Hepatocyte (in vitro differentiated cells): Measurements from ENCODE around the gene LRBA. TPM values are rescaled to one million over a fixed set of nuclear protein-coding genes. Genes with fewer than 3 reads are reported as not detected.
A peak's percentile ranks its signal among the peaks of the same experiment; 100 is the strongest.

Experiments
- DNase-seq: peaks from one replicate; pipeline ENCODE4 v3.0.0-alpha.2; 2016; ENCODE audit warnings: low spot score
- H2AFZ ChIP-seq: fragments of 200-600 bp; sonication (generic); 2 replicates; pipeline ENCODE4 v1.6.0; 2016; ENCODE audit warnings: antibody characterized with exemption, mild to moderate bottlenecking
- H3K27ac ChIP-seq: fragments of 200-600 bp; sonication (generic); 2 replicates; pipeline ENCODE4 v1.5.1; 2016; ENCODE audit warnings: mild to moderate bottlenecking
- H3K27me3 ChIP-seq: fragments of 200-600 bp; sonication (generic); 2 replicates; pipeline ENCODE4 v1.6.1; 2016
- H3K36me3 ChIP-seq: fragments of 200-600 bp; sonication (generic); replicated peaks from 2 replicates; pipeline ENCODE4 v1.5.1; 2016; ENCODE audit warnings: low read depth; ENCODE audit not compliant: insufficient read depth
- H3K4me1 ChIP-seq: fragments of 200-600 bp; sonication (generic); 2 replicates; pipeline ENCODE4 v1.5.1; 2016; ENCODE audit warnings: mild to moderate bottlenecking, moderate library complexity; ENCODE audit not compliant: insufficient read depth
- H3K4me2 ChIP-seq: fragments of 200-600 bp; sonication (generic); 2 replicates; pipeline ENCODE4 v1.6.0; 2016
- H3K4me3 ChIP-seq: fragments of 200-600 bp; sonication (generic); 2 replicates; pipeline ENCODE4 v1.5.1; 2016; ENCODE audit warnings: mild to moderate bottlenecking
- H3K79me2 ChIP-seq: fragments of 200-600 bp; sonication (generic); 2 replicates; pipeline ENCODE4 v1.6.0; 2017; ENCODE audit warnings: mild to moderate bottlenecking
- H3K9me2 ChIP-seq: fragments of 200-600 bp; sonication (generic); replicated peaks from 2 replicates; pipeline ENCODE4 v1.6.0; 2017; ENCODE audit warnings: mild to moderate bottlenecking; ENCODE audit not compliant: insufficient read depth
- H3K9me3 ChIP-seq: fragments of 200-600 bp; sonication (generic); 2 replicates; pipeline ENCODE4 v1.5.1; 2016; ENCODE audit warnings: low read depth, mild to moderate bottlenecking
- H4K20me1 ChIP-seq: fragments of 200-600 bp; sonication (generic); 2 replicates; pipeline ENCODE4 v1.6.0; 2016; ENCODE audit warnings: mild to moderate bottlenecking; ENCODE audit not compliant: insufficient read depth, poor library complexity, severe bottlenecking
- EZH2 ChIP-seq: fragments of 200-600 bp; sonication (generic); IDR thresholded peaks from 2 replicates; pipeline ENCODE4 v1.6.1; 2016; ENCODE audit warnings: antibody characterized with exemption, mild to moderate bottlenecking, borderline replicate concordance
- EZH2phosphoT487 ChIP-seq: fragments of 200-600 bp; sonication (generic); IDR thresholded peaks from one replicate; pipeline ENCODE4 v1.6.1; 2018; ENCODE audit warnings: antibody characterized with exemption, mild to moderate bottlenecking, low read depth, moderate library complexity; ENCODE audit not compliant: unreplicated experiment, severe bottlenecking
- WGBS: methylation state at CpG from one replicate; pipeline ENCODE4 v1.1.6; 2016; ENCODE audit warnings: low lambda C conversion rate; ENCODE audit errors: missing lambda C conversion rate; 5-methylcytosine and 5-hydroxymethylcytosine counted together
- polyA plus RNA-seq: library from polyadenylated mRNA; unstranded; fragments of >200 nt; fragmentation: Nextera tagmentation; extraction: Ambion mirVana; gene quantifications from 2 replicates; pipeline ENCODE4 v1.2.1, GENCODE V29; 2016
- total RNA-seq: library from RNA; depleted of rRNA; stranded (reverse); fragments of >200 nt; gene quantifications from 2 replicates; pipeline ENCODE4 v1.2.3, GENCODE V29; 2014
- TF ChIP-seq, protein P1 (sequence below): fragments of 200-600 bp; sonication (generic); IDR thresholded peaks from 2 replicates; pipeline ENCODE4 v1.5.1; 2016; ENCODE audit warnings: antibody characterized with exemption, mild to moderate bottlenecking; ENCODE audit not compliant: poor library complexity

LRBA gene
- total and polyA plus RNA-seq, 2 experiments from 2014 or later: 14.1 to 69.4 TPM

DNA sequence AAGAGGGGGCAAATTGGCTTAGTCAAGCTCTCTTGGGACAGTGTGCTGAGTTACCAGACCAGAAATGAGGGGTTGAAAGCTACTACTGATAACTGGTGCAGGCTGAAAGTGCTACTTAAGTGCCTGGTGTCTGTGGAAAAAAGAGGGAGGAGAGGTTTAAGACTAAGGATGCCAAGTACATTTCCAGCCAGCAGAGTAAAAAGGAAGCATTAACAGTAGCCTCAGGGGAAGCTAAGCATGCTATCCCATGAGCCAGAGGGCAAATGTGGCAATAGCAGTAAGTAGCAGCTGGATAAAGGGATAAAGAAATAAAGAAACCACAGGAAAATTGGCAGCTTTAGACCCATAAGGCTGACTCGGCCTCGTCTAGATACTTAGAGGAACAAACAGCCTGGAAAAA is 629.5 kb downstream of the LRBA start:
- no peaks in the 10 kb centered on the region for H3K4me1 ChIP-seq
- H3K27me3 ChIP-seq: no peaks in the 10 kb centered on the region
- peak; percentile 39 for DNase-seq
- no peak overlapping the region for H3K4me3 ChIP-seq
- H3K79me2 ChIP-seq: no peaks in the 10 kb centered on the region
- H3K27ac ChIP-seq: no peak overlapping the region
- TF ChIP-seq, protein P1, sequence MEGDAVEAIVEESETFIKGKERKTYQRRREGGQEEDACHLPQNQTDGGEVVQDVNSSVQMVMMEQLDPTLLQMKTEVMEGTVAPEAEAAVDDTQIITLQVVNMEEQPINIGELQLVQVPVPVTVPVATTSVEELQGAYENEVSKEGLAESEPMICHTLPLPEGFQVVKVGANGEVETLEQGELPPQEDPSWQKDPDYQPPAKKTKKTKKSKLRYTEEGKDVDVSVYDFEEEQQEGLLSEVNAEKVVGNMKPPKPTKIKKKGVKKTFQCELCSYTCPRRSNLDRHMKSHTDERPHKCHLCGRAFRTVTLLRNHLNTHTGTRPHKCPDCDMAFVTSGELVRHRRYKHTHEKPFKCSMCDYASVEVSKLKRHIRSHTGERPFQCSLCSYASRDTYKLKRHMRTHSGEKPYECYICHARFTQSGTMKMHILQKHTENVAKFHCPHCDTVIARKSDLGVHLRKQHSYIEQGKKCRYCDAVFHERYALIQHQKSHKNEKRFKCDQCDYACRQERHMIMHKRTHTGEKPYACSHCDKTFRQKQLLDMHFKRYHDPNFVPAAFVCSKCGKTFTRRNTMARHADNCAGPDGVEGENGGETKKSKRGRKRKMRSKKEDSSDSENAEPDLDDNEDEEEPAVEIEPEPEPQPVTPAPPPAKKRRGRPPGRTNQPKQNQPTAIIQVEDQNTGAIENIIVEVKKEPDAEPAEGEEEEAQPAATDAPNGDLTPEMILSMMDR: no peak
- TF ChIP-seq EZH2 (no peak), EZH2phosphoT487 (no peak)
- H3K36me3 ChIP-seq: no peaks in the 10 kb centered on the region
- H2AFZ ChIP-seq: no peak overlapping the region
- H3K9me3 ChIP-seq: no peaks in the 10 kb centered on the region
- no peaks in the 10 kb centered on the region for H3K9me2 ChIP-seq
- no peaks in the 10 kb centered on the region for H4K20me1 ChIP-seq
- WGBS: 50% methylated on average over 2 of the region's 2 CpGs
- no peak overlapping the region for H3K4me2 ChIP-seq

DNA sequence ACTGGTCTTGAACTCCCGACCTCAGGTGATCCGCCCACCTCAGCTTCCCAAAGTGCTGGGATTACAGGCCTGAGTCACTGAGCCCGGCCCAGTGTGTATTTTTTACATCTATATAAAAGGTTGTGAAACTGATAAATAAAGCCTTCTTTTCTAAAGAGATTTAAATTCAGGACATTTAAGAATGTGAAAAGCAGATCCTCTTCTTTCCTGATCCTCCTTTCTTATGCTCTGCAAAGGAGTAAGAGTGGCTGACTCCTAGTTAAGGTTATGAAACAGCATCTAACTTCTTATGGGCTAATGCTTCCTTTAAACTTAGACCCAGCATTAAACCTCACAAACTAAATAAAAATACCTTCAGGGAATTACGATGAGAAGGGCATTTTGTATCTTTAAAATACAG is 630.8 kb downstream of the LRBA start:
- TF ChIP-seq EZH2phosphoT487 (no peak), EZH2 (no peak)
- TF ChIP-seq, protein P1: no peak
- Histone ChIP-seq H3K9me3 (no peaks in the 10 kb centered on the region), H3K4me1 (no peaks in the 10 kb centered on the region), H2AFZ (no peak overlapping the region), H3K27ac (no peak overlapping the region), H3K27me3 (no peaks in the 10 kb centered on the region), H3K36me3 (no peaks in the 10 kb centered on the region), H3K4me3 (no peak overlapping the region), H3K79me2 (no peaks in the 10 kb centered on the region), H3K9me2 (no peaks in the 10 kb centered on the region), H4K20me1 (no peaks in the 10 kb centered on the region), H3K4me2 (no peak overlapping the region)
- WGBS: 82% methylated on average over 4 of the region's 4 CpGs
- no peak for DNase-seq

DNA sequence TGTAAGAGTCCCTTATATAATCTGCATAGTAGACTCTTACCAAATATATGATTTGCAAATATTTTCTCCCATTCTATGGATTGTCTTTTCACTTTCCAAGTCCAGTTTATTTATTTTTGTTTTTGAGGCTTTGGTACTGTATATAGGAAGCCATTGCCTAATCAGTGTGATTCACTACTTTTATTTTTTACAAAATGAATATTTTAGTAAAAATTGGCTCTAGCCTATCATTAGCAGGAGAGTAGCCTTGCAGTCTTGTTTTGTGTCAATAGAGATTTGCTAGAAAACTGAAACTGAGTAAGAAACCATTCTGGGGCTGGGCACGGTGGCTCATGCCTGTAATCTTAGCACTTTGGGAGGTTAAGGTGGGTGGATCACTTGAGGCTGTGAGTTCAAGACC is 633.1 kb downstream of the LRBA start:
- no peak overlapping the region for H2AFZ ChIP-seq
- DNase-seq: no peak
- H3K79me2 ChIP-seq: no peaks in the 10 kb centered on the region
- no peak overlapping the region for H3K27ac ChIP-seq
- no peaks in the 10 kb centered on the region for H3K9me3 ChIP-seq
- WGBS: 83% methylated on average over 1 of the region's 1 CpG
- H3K4me1 ChIP-seq: no peaks in the 10 kb centered on the region
- H3K4me2 ChIP-seq: no peak overlapping the region
- no peaks in the 10 kb centered on the region for H3K27me3 ChIP-seq
- no peak overlapping the region for H3K4me3 ChIP-seq
- no peaks in the 10 kb centered on the region for H3K36me3 ChIP-seq
- H4K20me1 ChIP-seq: no peaks in the 10 kb centered on the region
- H3K9me2 ChIP-seq: no peaks in the 10 kb centered on the region
- TF ChIP-seq, protein P1: no peak
- no peak for TF ChIP-seq EZH2phosphoT487
- TF ChIP-seq EZH2: no peak

DNA sequence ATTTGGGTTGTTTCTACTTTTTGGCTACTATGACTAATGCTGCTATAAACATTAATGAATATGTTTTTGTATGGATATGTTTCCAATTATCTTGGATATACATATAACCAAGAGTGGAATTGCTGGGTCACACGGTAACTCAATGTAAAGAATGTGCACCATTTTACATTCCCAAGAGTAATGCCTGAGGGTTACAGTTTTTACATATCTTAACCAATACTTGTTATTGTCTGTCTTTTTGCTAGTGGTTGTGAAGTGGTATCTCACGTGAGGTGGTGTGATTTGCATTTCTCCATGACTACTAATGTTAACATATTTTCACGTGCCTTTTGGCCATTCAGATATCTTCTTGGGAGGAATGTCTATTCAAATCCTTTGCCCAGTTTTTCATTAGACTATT is 633.5 kb downstream of the LRBA start:
- no peak for DNase-seq
- H2AFZ ChIP-seq: no peak overlapping the region
- H3K9me2 ChIP-seq: no peaks in the 10 kb centered on the region
- no peaks in the 10 kb centered on the region for H3K27me3 ChIP-seq
- H3K79me2 ChIP-seq: no peaks in the 10 kb centered on the region
- H3K9me3 ChIP-seq: no peaks in the 10 kb centered on the region
- no peaks in the 10 kb centered on the region for H4K20me1 ChIP-seq
- 80% methylated on average over 3 of the region's 3 CpGs for WGBS
- no peak for TF ChIP-seq EZH2phosphoT487
- no peak for TF ChIP-seq EZH2
- TF ChIP-seq, protein P1: no peak
- H3K4me1 ChIP-seq: no peaks in the 10 kb centered on the region
- no peak overlapping the region for H3K4me3 ChIP-seq
- no peak overlapping the region for H3K4me2 ChIP-seq
- H3K27ac ChIP-seq: no peak overlapping the region
- no peaks in the 10 kb centered on the region for H3K36me3 ChIP-seq
